ENCODE results near the gene SOX8. TPM values are rescaled to one million over a fixed set of nuclear protein-coding genes. Genes with fewer than 3 reads are reported as not detected.

Gene SOX8
- total RNA-seq, 1 experiment from 2014 or later, result not detected

- Histone ChIP-seq H3K9me2 (ENCODE audit: insufficient read depth) (no peaks in the 10 kb centered on the region), H3K27ac (no peak overlapping the region), H3K4me2 (no peak overlapping the region), H4K20me1 (ENCODE audit: insufficient read depth) (no peaks in the 10 kb centered on the region), H2AFZ (no peak overlapping the region), H3K27me3 (ENCODE audit: insufficient read depth, low read depth) (peaks cover 69% of the 10 kb centered on the region), H3K36me3 (ENCODE audit: low read depth) (no peaks in the 10 kb centered on the region), H3K4me3 (no peak overlapping the region), H3F3A (ENCODE audit: insufficient read depth, low read depth) (no peaks in the 10 kb centered on the region), H3K9me3 (ENCODE audit: insufficient read depth, low read depth) (no peaks in the 10 kb centered on the region), H3K79me2 (ENCODE audit: low read depth) (no peaks in the 10 kb centered on the region), H3K4me1 (replicated peaks; ENCODE audit: insufficient read depth) (no peaks in the 10 kb centered on the region)
- no peak for DNase-seq
- intact Hi-C loops (cut with micrococcal nuclease; ENCODE audit: unreplicated experiment), result no loop called here
- TF ChIP-seq EZH2 (IDR thresholded peaks at IDR 0.05; ENCODE audit: low read depth), result no peak
- no peak for TF ChIP-seq CTCF (conservative IDR thresholded peaks at IDR 0.05)
- ChIA-PET CTCF (no interaction called here), POLR2A (ENCODE audit: unreplicated experiment) (no interaction called here)
- no TSS peak for BruUV-seq (replicated peaks)
Measured at GRCh38 chr16:1033128-1033679, 51.6 kb downstream of the SOX8 start.

GRCh38 chr16:1034230-1035065 is 52.9 kb downstream of the SOX8 start:
- Histone ChIP-seq H3K27ac (no peak overlapping the region), H3K4me2 (no peak overlapping the region), H2AFZ (no peak overlapping the region), H3K4me1 (replicated peaks; ENCODE audit: insufficient read depth) (no peaks in the 10 kb centered on the region), H3F3A (ENCODE audit: insufficient read depth, low read depth) (no peaks in the 10 kb centered on the region), H3K79me2 (ENCODE audit: low read depth) (no peaks in the 10 kb centered on the region), H3K36me3 (ENCODE audit: low read depth) (no peaks in the 10 kb centered on the region), H3K4me3 (no peak overlapping the region), H3K9me2 (ENCODE audit: insufficient read depth) (no peaks in the 10 kb centered on the region), H3K27me3 (ENCODE audit: insufficient read depth, low read depth) (peaks cover 70% of the 10 kb centered on the region), H4K20me1 (ENCODE audit: insufficient read depth) (no peaks in the 10 kb centered on the region), H3K9me3 (ENCODE audit: insufficient read depth, low read depth) (no peaks in the 10 kb centered on the region)
- TF ChIP-seq EZH2 (IDR thresholded peaks at IDR 0.05; ENCODE audit: low read depth) (no peak), CTCF (conservative IDR thresholded peaks at IDR 0.05) (no peak)
- no peak for DNase-seq
- ChIA-PET CTCF (no interaction called here), POLR2A (ENCODE audit: unreplicated experiment) (no interaction called here)
- intact Hi-C loops (cut with micrococcal nuclease; ENCODE audit: unreplicated experiment), result no loop called here
- BruUV-seq (replicated peaks), result no TSS peak

GRCh38 chr16:1035066-1035415 is 53.5 kb downstream of the SOX8 start:
- no peaks in the 10 kb centered on the region for H3K9me2 ChIP-seq (ENCODE audit: insufficient read depth)
- H4K20me1 ChIP-seq (ENCODE audit: insufficient read depth), result no peaks in the 10 kb centered on the region
- H3F3A ChIP-seq (ENCODE audit: insufficient read depth, low read depth), result no peaks in the 10 kb centered on the region
- H2AFZ ChIP-seq, result no peak overlapping the region
- no peak overlapping the region for H3K27ac ChIP-seq
- intact Hi-C loops (cut with micrococcal nuclease; ENCODE audit: unreplicated experiment), result no loop called here
- no peak overlapping the region for H3K4me3 ChIP-seq
- H3K36me3 ChIP-seq (ENCODE audit: low read depth), result no peaks in the 10 kb centered on the region
- TF ChIP-seq EZH2 (IDR thresholded peaks at IDR 0.05; ENCODE audit: low read depth) (no peak), CTCF (conservative IDR thresholded peaks at IDR 0.05) (no peak)
- H3K9me3 ChIP-seq (ENCODE audit: insufficient read depth, low read depth), result no peaks in the 10 kb centered on the region
- no peaks in the 10 kb centered on the region for H3K4me1 ChIP-seq (replicated peaks; ENCODE audit: insufficient read depth)
- no peak for DNase-seq
- no peak overlapping the region for H3K4me2 ChIP-seq
- no peaks in the 10 kb centered on the region for H3K79me2 ChIP-seq (ENCODE audit: low read depth)
- no TSS peak for BruUV-seq (replicated peaks)
- ChIA-PET POLR2A (ENCODE audit: unreplicated experiment) (no interaction called here), CTCF (no interaction called here)
- peaks cover 70% of the 10 kb centered on the region for H3K27me3 ChIP-seq (ENCODE audit: insufficient read depth, low read depth)

All from PC-9 (cell line).